Activated T-helper 9 cell treated with anti-CD3 and anti-CD28 coated beads, Interleukin-2, amount 50 U/mL, for 16 hours (primary cell): ENCODE measurements around the gene RRP15.
"Not testable (repeated sequence)": the region's sequence is repeated elsewhere in the genome, so short reads cannot be mapped to it uniquely, and the experiment has no call there.

Experiments used
- DNase-seq: peaks from one replicate; pipeline ENCODE4 v3.0.0-alpha.2; 2020; ENCODE audit warnings: low read depth

The RRP15 gene

DNA sequence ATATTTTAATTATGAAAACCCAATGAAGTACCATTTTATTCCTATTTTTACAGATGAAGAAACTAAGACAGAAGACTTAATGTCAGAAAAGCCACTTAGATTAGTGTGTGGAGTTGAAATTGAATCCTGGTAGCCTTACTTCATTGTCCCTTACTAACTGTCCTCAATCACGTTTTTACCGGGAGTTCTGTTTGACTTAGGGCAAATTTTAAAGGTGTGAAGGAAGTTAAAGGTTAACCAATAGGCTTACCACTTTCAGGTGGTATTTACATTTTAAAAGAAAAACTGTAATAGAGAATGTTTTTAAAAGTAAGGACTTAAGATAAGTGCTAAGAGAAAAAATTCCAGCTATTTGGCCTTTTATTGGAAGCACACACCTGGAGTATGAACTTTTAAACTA lies 12.4 kb downstream of the RRP15 start:
- no peak for DNase-seq

DNA sequence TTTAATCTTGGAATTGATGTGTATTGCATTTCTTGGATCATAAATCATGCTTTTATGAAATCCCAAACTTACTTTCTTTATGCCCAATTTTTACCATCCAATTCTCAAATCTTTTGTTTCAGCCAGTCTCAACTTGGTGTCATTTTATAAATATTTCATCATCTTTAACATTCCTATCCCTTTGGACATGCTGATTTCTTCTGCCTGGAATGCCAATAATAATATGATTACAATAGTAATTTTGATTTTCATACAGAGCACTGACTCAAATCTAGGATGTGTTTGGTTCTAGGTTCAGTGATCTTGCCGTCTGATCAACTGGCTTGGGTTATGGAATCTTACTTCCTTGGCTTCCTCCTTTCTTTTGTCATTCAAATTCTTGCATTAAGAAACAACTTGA lies 12.8 kb downstream of the RRP15 start:
- DNase-seq = no peak

DNA sequence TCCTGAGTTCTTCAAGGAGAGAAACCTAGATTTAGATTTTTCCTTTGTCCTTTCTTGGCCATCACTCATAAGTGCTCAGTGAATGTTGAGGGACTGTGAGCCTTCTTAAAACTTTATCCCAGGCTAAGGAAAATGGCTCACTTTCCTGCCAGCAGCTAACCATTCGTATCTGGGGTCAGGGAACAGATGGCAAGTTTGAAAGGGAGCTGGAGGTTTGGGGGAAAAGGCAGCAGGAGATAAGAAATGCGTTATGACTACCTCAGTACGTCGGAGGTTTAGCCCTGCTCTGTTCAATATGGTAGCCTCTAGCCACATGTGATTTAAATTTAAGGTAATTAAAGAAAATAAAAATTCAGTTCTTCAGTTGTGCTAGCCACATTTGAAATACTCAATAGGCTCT lies 13.3 kb downstream of the RRP15 start:
- DNase-seq = no peak

DNA sequence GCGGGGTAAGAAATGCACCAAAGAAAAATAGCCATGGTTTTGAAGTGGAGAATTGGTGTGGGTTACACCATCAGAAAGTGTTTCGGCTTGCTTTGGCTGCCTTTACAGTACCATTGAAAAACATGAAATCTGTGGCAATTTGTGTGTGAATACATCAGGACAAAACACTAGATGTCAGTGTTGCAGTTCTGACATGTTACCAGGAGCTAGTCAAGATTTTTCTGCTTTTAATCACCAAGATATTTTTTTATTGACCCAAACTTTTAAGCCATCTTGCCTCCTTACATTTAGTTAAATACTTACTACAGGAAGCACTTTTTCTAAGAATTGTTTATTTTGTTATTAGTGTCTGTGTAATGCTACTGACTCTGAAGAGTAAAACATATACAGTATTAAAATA lies 14.3 kb downstream of the RRP15 start:
- no peak for DNase-seq

DNA sequence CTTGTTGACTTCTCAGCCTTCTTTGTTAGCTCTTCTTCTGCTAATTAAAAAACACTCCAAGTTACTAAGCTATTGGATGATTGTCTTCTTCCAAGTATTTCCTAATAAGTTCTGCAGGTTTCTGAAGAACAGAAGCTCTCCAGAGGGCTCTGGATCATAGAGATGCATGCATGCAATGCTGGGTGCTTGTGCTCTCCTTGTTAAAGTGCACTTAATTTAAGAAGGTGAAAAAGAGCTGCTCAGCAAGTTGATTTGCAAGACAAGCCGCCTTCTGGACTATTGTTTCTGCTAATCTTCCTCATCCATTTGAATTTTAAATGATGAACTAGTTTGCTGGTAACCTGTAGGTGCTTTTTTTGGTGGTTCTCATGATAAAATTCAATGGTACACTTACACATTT lies 16.1 kb downstream of the RRP15 start:
- DNase-seq = no peak

DNA sequence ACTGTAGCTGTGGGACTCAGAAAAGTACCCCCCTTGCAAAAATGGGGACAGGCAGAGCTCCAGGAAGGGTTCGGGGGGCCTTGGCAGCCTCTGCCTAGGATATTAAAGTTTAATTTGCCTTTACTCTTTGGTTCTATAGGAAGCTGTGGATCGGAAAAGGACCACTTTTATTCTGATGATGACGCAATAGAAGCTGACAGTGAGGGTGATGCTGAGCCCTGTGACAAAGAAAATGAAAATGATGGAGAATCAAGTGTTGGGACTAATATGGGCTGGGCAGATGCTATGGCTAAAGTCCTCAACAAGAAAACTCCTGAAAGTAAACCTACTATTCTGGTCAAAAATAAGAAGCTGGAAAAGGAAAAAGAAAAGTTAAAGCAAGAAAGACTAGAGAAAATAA lies 17.1 kb downstream of the RRP15 start:
- no peak for DNase-seq

DNA sequence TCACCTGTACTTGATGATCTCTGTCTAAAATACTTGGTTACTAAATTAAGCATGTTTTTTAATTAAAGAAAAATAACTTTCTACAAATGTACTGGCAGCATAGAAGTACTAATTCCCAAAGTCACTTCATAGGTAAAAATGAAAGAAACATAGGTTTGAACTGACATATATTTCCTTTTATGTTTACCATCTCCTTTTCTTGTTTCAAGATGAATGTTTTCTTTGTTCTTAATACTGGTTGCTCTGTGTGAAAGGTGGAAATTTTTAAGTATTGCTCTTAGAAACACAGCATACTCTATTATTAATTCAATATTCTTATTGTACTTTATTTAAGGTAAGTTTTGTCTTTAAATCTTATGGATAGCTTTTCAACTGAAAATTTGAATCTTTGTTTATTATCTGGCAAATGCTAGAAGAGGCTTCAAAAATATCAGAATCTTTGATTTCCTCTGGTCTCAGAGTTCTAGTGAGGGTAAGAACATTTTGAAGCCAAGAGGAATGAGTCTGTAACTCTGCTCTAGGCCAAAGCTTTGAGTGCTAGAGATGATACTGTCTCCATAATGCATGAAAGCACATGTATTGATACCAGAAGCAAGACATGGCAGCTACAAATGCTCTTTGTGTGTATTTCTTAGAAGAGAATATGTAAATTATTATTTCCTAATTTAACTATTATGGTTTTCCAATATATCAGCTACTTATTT lies 18.2 kb downstream of the RRP15 start:
- DNase-seq = no peak

DNA sequence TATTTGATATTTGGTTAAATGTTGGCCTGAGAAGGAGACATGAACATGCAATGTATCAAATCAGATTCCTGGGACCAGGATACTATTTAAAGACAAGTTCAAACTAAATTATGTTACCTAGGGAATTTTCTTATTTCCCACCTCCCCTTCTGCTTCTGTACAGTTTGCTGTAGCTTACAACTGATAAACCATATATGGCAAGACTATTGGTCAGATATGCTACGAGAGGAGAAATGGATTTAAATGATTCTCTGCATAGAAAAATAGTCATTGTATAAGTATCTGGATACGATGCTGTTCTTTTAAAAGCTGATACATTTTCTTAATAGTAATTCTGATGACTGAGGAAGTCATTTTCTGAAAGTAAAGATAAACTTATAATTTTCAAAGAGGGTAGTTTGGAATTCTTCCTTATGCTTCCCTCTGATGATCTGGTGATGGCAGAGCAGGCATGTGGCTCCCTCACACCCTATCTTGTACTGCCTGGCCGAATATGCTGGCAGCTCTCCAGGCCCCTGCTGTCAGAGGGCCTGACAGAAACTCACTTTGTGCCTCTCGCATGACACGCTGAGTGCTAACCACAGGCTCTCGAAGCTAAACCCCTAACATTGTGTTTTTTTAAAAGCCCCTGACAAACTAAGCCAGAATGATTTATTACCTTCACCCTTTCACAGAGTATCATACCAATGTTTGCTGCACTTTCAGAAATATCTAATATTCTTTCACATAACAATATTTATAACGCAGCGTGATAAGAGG lies 19.4 kb downstream of the RRP15 start:
- no peak for DNase-seq

DNA sequence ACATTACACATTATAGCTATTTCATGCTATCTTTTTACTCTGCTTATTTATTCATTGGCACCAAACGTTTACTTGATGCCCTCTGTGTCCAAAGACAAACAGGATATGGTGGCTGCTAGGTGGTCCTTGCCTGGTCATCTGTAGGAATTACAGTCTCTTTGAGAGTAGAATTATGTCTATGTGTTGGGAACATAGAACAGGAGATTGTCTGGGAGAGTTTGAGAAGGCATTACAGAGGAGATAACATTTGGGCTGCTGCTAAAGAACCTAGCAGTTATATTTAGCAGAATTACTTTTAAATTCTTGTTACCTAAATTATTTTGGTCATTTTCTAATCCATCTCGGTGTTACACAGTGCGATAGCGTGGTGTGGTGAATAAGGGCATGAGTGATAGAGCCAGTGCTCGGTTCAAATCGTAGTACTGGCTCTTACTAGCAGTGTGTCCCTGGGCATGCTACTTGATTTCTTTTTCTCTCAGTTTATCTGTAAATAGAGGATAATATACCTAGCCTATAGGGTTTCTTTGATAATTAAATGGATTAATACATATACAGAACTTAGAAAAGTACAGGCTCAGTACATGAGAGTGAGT lies 20.5 kb downstream of the RRP15 start:
- DNase-seq = no peak

DNA sequence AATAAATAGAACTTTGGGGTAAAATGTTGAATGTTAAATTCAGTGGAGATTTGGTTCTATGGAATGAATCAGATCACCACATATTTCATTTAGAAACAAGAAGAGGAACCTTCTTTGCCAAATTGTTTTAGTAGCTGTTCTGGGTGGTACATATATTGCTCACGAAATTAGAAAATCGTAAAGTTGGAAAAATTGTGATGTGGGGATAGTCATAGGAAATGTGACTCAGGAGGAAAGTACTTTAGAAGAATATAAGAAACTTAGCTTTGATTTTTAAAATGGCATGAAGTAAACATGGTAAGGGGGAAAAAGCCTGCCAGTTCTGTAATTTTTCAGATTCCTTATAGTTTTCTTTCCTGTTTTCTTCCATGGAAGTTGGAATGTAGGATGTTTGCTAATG lies 27.4 kb downstream of the RRP15 start:
- no peak for DNase-seq

DNA sequence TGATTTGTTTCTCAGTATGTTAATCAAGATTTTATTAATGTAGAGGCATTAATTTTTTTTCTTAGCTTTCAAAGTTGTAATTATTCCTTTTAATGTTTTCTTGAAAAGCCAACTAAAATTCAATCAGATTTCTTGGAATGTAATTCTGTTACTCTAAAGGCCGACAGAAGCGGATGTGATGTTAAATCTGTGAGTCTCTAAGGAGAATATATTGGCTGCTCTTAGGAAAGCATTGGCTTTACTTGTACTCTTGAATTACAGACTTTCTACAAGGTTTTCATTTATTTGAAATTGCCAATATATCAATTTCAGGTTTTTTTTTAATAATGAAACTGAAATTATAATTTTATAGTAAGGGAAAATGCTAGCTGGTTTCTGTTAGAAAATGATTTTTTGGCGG lies 29.2 kb downstream of the RRP15 start:
- DNase-seq = no peak

DNA sequence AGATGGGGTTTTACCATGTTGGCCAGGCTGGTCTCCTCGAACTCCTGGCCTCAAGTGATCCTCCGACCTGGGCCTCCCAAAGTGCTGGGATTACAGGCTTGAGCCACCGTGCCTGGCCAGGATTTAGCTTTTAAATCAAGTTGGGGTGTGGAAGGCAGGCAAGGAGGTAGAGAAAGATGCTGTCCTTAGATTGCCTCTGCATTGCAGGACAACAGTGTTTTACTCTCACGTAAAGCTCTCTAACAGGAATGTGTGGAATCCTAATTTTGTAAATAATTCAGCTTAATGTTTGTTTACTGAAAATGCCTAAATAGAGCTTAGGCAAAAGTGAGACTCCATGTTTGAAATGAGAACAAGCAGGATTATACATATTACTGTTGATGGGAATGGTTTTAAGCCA lies 30.5 kb downstream of the RRP15 start:
- DNase-seq = no peak

DNA sequence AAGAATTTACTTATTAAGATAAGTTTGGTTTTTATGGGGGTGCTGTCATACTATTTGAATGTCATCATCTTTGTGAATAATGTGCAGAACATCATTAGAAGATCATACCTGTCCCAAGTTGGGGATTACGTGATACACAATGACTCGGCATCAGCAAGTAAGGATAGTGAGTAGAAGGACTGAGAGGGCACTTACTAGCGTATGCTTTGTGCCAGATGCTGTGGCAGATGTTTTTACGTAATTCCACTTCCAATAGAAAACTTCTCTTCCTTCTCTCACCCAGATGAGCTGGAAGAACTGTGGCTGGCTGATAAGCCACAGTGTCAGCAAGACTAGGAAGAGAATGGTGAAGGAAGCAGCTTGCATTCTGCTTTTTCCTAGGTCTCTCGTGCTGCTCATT lies 32.0 kb downstream of the RRP15 start:
- DNase-seq = no peak

DNA sequence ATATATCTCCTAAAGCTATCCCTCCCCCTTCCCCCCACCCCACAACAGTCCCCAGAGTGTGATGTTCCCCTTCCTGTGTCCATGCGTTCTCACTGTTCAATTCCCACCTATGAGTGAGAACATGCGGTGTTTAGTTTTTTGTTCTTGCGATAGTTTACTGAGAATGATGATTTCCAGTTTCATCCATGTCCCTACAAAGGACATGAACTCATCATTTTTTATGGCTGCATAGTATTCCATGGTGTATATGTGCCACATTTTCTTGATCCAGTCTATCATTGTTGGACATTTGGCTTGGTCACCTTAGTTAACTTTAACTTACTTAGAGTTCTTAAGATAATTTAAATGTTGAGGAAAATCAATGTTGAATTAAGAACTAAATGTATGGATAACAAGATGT lies 35.1 kb downstream of the RRP15 start:
- DNase-seq = not testable (repeated sequence)

DNA sequence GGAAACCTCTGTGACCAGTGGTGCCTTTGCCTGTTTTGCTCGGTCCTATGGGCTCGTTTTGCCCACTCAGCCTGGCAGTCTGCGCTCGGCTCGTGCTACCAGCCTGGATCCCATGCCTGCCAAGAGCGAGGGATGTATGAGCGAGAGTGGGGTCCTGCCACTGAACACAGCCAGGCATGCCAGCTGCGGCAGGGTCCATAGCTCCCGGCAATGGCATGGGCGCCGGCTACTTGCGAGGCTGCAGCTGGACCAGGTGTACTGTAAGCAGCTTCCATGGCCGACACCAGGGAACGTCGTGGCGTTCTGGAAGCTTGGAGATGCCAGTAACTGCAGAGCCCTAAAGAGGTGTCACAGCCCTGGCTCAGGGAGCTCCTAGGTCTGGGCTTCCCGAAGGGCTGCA lies 37.7 kb downstream of the RRP15 start:
- DNase-seq = no peak

DNA sequence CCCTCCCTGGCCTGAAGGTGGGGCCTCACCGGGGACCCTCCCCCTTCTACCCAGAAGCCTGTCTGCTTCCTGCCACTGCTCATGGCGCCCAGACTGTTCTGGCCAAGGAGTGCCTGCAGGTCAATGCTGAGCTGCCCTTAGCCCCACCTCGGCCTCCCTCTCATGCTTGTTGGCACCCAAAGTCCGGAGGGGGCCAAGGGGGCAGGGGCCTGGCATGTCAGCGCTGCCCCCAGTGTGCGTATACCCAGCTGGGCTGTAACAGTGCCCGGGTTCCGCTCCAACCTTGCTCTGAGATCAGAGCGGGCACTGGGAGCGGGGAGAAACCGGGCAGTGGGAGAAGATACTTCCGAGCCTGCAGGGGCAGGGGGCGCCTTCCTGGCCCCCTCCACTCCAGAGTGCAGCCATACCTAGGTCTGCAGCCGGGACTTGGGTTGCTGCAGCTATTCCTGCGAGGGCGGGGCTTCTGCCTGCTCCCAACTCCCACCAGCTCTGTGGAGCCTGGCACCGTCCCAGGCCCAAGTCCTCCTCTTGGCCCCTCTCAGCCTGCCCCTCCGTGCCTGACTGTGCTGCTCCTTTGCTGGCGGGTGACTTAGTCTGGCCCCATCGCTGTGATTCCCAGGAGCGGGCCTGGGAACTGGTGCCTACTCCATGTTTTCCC lies 38.6 kb downstream of the RRP15 start:
- DNase-seq = no peak

DNA sequence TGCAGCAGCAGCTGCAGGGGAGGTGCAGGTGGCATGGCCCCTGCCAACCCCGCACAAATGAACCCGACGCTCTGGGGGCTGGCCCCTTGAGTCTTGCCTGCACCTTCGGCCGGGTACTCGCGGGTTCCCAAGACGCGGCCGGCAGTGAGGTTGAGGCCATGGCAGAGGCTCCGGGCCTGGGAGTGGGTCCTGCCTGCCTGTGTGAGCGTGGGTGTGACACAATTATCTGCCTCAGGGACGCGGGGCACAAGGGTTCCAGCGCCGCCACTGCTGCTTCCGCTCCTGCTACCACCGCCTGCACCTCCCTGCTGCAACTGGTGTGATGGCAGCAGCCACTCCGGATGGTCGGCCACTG lies 39.1 kb downstream of the RRP15 start:
- no peak for DNase-seq

DNA sequence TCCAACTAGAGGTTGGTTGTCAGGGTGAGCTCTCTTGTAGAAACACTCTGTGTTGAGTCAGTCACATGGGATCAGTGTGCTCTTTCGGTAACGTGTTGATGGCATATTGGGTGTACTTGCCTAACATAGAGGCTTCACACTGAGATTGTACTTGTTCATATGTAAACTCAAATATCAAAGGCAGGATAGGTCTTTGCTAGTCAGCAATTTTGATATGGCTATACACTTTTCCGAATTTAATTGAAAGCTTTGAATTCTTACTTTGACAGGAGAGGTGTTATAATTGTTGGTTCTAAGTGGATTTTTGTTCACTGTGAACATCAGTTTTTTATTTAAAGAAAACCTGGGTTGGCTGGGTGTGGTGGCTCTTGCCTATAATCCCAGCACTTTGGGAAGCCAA lies 43.7 kb downstream of the RRP15 start:
- no peak for DNase-seq

DNA sequence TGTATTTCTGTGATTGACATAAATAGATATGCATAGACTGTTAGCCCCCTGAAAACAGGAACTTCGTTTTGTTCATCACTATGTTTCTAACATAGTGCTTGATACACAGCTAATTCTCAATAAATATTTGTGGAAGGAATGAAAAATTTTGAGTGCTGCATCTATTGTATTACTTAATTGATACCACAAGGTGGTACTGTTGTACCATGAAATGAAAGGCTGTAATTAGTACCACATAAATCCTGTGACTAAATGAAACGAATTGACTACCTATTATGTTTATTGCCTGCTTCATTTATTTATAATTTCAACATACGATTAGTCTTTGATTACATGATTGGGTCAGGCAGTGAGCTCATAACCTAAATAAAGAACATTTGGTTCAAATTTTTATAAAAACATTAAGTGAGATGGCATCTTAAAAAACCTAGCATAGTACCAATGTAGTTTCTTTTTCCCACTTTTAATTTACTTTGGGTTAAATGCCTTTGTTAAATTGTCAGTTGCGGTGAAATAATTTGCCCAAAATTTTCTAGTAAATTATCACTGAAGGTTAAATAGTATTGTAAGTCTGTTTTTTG lies 45.0 kb downstream of the RRP15 start:
- no peak for DNase-seq

DNA sequence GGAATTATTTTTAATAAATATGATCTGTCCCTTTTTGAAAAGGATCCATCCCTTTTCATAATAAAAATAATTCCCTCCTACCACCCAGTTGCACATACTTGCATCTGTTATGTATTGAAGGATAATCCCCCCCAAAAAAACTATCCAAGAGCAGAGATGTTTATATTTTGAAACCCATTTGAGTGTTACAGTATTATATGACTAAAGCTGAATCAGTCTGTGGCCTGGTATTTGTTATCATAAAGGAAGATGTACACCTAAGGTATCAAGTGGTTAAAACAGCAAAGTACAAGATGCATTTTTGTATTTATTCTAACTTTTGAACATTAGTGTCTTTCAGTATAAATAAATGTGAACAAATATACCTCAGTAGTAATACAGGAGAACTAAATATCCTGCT lies 47.3 kb downstream of the RRP15 start:
- no peak for DNase-seq

DNA sequence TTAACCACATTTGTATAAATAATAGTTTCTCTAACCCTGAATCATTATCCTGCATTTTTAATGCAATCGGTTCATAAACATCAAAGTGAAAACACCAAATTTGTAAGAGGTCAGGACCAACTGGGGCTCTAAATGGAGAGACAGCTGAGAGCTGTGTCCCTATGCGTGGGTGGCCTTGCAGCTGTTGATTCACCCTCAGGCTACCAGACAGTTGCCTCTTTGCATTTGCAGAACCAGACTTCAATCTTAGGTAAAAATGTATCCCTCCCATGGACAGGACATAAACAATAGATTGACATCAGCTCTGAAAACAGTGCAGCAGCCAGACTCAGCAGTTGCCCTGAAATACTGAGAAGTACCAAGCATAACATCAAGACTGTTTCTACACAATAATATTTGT lies 51.2 kb downstream of the RRP15 start:
- no peak for DNase-seq

DNA sequence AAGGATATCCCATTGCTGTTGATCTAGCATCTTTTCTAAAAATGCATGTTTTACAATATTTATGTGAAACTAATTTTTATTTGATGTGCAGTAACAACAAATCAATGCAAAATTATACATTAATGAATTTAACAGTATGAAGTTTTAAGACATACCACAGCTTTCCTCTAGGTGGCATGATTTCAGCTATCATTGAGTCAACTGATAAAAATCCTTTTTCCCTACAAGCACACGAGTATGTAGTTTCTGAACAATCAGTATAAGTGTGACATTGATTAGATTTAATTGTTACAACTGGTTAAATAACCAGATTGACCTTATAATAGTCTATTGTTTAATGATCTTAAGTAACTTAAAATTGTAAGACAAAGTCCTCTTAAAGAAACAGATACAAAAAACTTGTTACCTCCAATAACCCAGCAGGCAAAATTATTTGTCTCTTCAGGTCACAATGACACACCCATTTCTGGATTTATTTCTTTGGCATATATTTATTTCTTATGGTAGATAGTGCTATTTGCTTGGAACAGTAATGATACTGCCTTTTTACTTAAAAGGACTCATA lies 54.3 kb downstream of the RRP15 start:
- DNase-seq = no peak
